AG09309 (cell line): ENCODE data around the gene KRT12.

Source experiments
- DNase-seq: peaks from one replicate; pipeline ENCODE4 v3.0.0-alpha.2; 2010; ENCODE audit warnings: low read depth
- H3K4me3 ChIP-seq: 2 replicates; pipeline ENCODE4 v1.5.1; 2011; ENCODE audit warnings: mild to moderate bottlenecking, low read depth, low read length, moderate library complexity; ENCODE audit not compliant: control insufficient read depth
- CTCF ChIP-seq: IDR thresholded peaks from 2 replicates; pipeline ENCODE4 v1.5.1; 2011; ENCODE audit warnings: mild to moderate bottlenecking, low read depth, low read length, inconsistent platforms; ENCODE audit not compliant: insufficient read depth, control insufficient read depth; ENCODE audit errors: missing control alignments

The KRT12 gene

GRCh38 chr17:40910441-40910841, 43.4 kb upstream of the KRT12 start:
- no peak for TF ChIP-seq CTCF
- DNase-seq = peak; percentile 87
- H3K4me3 ChIP-seq = no peak overlapping the region

GRCh38 chr17:40909755-40910154, 42.7 kb upstream of the KRT12 start:
- TF ChIP-seq CTCF = no peak
- no peak overlapping the region for H3K4me3 ChIP-seq
- DNase-seq = peak; percentile 82

DNA sequence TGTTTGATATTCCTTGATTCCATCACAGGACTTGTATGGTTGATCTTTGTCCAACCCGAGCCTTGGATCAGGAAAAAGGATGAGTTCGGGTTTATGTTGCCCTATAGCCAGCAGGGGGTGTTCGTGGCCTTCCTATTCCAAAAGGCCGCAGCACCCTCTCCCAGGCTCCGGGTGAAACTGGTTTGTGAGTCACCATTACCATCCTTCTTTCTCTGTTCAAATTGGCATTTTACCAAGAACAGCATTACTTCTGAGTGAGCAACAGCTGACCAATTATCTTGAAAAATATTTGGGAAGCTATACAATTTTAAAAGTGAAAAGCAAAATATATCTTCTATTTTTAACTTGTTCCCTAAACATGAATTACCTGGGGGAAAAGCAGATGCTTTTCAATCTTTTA, 42.3 kb upstream of the KRT12 start:
- TF ChIP-seq CTCF = peak; percentile 79
- H3K4me3 ChIP-seq = no peak overlapping the region
- peak; percentile 96 for DNase-seq

DNA sequence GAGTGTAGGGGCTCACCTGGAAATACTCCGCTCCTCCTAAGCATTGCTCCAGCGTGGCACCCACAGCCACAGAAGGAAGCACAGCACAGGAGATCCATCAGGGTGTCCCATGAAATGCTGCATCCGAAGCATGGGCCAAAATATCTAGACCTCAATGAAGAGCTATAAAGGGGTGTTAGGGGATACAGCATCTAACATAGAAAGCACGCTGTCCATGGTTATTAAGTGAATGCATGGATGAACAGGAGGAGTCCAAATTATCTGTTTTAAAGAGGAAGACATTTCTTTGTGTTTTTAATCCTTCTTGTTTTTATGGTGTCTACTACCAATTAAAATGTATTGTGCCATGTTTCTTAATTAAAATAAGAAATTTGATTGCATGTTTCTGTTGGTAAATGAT, 39.6 kb upstream of the KRT12 start:
- no peak overlapping the region for H3K4me3 ChIP-seq
- no peak for TF ChIP-seq CTCF
- DNase-seq = no peak

DNA sequence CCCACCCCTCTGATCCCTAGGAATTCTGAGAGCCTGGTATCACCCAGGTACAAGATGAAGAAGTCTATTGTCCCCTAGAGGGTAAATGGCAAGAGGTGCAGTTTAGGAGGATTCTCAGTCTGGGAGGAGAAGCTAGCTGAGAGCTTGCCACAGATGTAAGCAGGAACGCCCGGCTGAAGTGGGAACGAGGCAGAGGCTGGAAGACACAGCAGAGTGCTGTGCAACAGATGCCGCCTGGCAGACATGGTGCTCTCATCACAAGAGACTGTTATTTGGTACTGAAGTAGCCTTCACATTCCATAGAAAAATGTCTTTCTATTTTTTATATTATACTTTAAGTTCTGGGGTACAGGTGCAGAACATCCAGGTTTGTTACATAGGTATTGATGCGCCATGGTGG, 38.3 kb upstream of the KRT12 start:
- H3K4me3 ChIP-seq = no peak overlapping the region
- TF ChIP-seq CTCF = no peak
- DNase-seq = no peak

GRCh38 chr17:40903129-40903847, 36.3 kb upstream of the KRT12 start:
- H3K4me3 ChIP-seq = no peak overlapping the region
- TF ChIP-seq CTCF = no peak
- peak; percentile 32 for DNase-seq
